Esophagus squamous epithelium (tissue), 5 donors: ENCODE measurements around the gene METTL1. TPM values are rescaled to one million over a fixed set of nuclear protein-coding genes. Genes with fewer than 3 reads are reported as not detected.

Experiments used
- DNase-seq: peaks from one replicate; lab custom pipeline; 2025; lab: John Stamatoyannopoulos, UW
- H3K27ac ChIP-seq, 4 donors: fragments of 200-600 bp; sonication (generic); one replicate each; pipeline ENCODE4 v1.5.1; 2016 to 2019; ENCODE audit warnings: mild to moderate bottlenecking in 1 of 4
- H3K27me3 ChIP-seq, 4 donors: fragments of 200-600 bp; sonication (generic); 1 replicate in 3 of 4; 2 replicates in 1 of 4; pipeline versions ENCODE4 v1.5.1 to v1.6.0; 2017 to 2021; ENCODE audit warnings: antibody characterized with exemption in 1 of 4
- H3K36me3 ChIP-seq, 3 donors: fragments of 200-600 bp; sonication (generic); one replicate each; pipeline ENCODE4 v1.5.1; 2016 to 2019
- H3K4me1 ChIP-seq, 3 donors: fragments of 200-600 bp; sonication (generic); one replicate each; pipeline ENCODE4 v1.5.1; 2017 to 2019
- H3K4me3 ChIP-seq, 4 donors: fragments of 200-600 bp; sonication (generic); 1 replicate in 3 of 4; 2 replicates in 1 of 4; pipeline ENCODE4 v1.5.1; 2016 to 2019; ENCODE audit warnings: mild to moderate bottlenecking in 2 of 4, moderate library complexity in 1 of 4
- H3K9me3 ChIP-seq, 3 donors: fragments of 200-600 bp; sonication (generic); one replicate each; pipeline ENCODE4 v1.5.1; 2016 to 2019
- CTCF ChIP-seq, 6 experiments: fragments of 450-650 bp in 4 of 6; fragments of 200-600 bp in 2 of 6; sonication (generic) in 2 of 6; IDR thresholded peaks; one replicate each; pipeline ENCODE4 v1.5.1; 2016 to 2019; ENCODE audit warnings: antibody characterized with exemption in 6 of 6, mild to moderate bottlenecking in 4 of 6, moderate library complexity in 4 of 6
- POLR2A ChIP-seq, 4 donors: fragments of 450-650 bp; IDR thresholded peaks; one replicate each; pipeline ENCODE4 v1.6.1; 2017; ENCODE audit warnings: antibody characterized with exemption in 4 of 4, mild to moderate bottlenecking in 4 of 4, moderate library complexity in 3 of 4
- WGBS, 2 donors: methylation state at CpG; one replicate each; pipeline ENCODE4 v1.1.5; 2018; 5-methylcytosine and 5-hydroxymethylcytosine counted together
- intact Hi-C: fragments of 100-400 bp; cut with DNase I; formaldehyde crosslinking; loops from one replicate; pipeline ENCODE4 v1.15.0; 2022
- small RNA-seq, 4 donors: library from RNA; depleted of rRNA; stranded (forward); fragments of <200 nt; gene quantifications; one replicate each; pipeline ENCODE3, GENCODE V24; 2016
- total RNA-seq, 4 donors: library from RNA; depleted of rRNA; stranded (reverse); fragments of >200 nt; gene quantifications; one replicate each; pipeline ENCODE4 v1.1.0, GENCODE V29; 2016
- donor health status: DM: yes; HTN: yes; CAD: no.

Gene METTL1
- total RNA-seq, 4 donors from 2014 or later = 6.7 to 16.8 (median 11.8) TPM

GRCh38 chr12:57718641-57719528 is 53.0 kb downstream of the METTL1 start:
- no peak for DNase-seq
- no peak overlapping the region for H3K4me3 ChIP-seq
- intact Hi-C loops = no loop called here
- TF ChIP-seq POLR2A (IDR thresholded peaks at IDR 0.05) = no peak
- no peak for TF ChIP-seq CTCF (IDR thresholded peaks at IDR 0.05)
- H3K27me3 ChIP-seq = no peaks in the 10 kb centered on the region
- H3K36me3 ChIP-seq = peaks cover 16 to 85% (median 58%) of the 10 kb centered on the region in 3 donors
- H3K9me3 ChIP-seq = no peaks in the 10 kb centered on the region
- H3K27ac ChIP-seq = no peak overlapping the region
- H3K4me1 ChIP-seq = no peaks in the 10 kb centered on the region
- 95 to 100% methylated on average over 8 of the region's 15 CpGs for WGBS, 2 donors

Small RNA genes within 50 kb of the gene (small RNA-seq; reads per million reads assigned to genes)
- gene RNU6-1083P = 0 reads per million in 4 donors

Other genes with a start within 250 kb of the METTL1 start
- gene MBD6, start 249.3 kb downstream of the METTL1 start, total RNA-seq = 10 to 100 TPM; 13.8 to 33.2 (median 17.6) TPM
- 100 to 1,000 TPM; 122 to 175 (median 159) TPM for gene DCTN2, start 224.9 kb downstream of the METTL1 start, total RNA-seq
- gene KIF5A, start 222.1 kb downstream of the METTL1 start, total RNA-seq = under 1 TPM in 3 of 4 donors, not detected in 1; 0.15 to 0.22 (median 0.19) TPM
- gene PIP4K2C, start 180.9 kb downstream of the METTL1 start, total RNA-seq = 10 to 100 TPM; 25.2 to 41.7 (median 33.1) TPM
- 10 to 100 TPM in 1 of 4 donors, 1 to 10 TPM in 3; 1.6 to 16.6 (median 5.6) TPM for gene DTX3, start 167.3 kb downstream of the METTL1 start, total RNA-seq
- gene ARHGEF25, start 160.7 kb downstream of the METTL1 start, total RNA-seq = 10 to 100 TPM in 1 of 4 donors, 1 to 10 TPM in 2, under 1 TPM in 1; 0.76 to 27.7 (median 6.2) TPM
- gene B4GALNT1, start 138.9 kb downstream of the METTL1 start, total RNA-seq = under 1 TPM; 0.18 to 0.56 (median 0.23) TPM
- gene OS9, start 78.0 kb downstream of the METTL1 start, total RNA-seq = 100 to 1,000 TPM; 151 to 231 (median 168) TPM
- 1 to 10 TPM in 3 of 4 donors, under 1 TPM in 1; 0.88 to 2.3 (median 1.3) TPM for gene AGAP2, start 33.4 kb downstream of the METTL1 start, total RNA-seq
- gene TSPAN31, start 27.1 kb downstream of the METTL1 start, total RNA-seq = 10 to 100 TPM; 37.2 to 62.5 (median 40.2) TPM
- gene CDK4, start 19.8 kb downstream of the METTL1 start, total RNA-seq = 10 to 100 TPM; 42.8 to 96.9 (median 60.4) TPM
- 1 to 10 TPM; 3.6 to 8.4 (median 5.3) TPM for gene MARCHF9, start 17.0 kb downstream of the METTL1 start, total RNA-seq
- gene CYP27B1, start 5.0 kb downstream of the METTL1 start, total RNA-seq = 1 to 10 TPM in 2 of 4 donors, under 1 TPM in 2; 0.18 to 1.7 (median 1.1) TPM
- 1 to 10 TPM; 2.6 to 7.6 (median 3.7) TPM for gene EEF1AKMT3, start 509 bp upstream of the METTL1 start, total RNA-seq
- 10 to 100 TPM; 18.5 to 37.2 (median 24.7) TPM for gene TSFM, start 10.7 kb upstream of the METTL1 start, total RNA-seq
- 1 to 10 TPM; 1.9 to 3.4 (median 2.5) TPM for gene AVIL, start 46.6 kb upstream of the METTL1 start, total RNA-seq
- 100 to 1,000 TPM in 1 of 4 donors, 10 to 100 TPM in 3; 47.1 to 120 (median 71.7) TPM for gene CTDSP2, start 74.6 kb upstream of the METTL1 start, total RNA-seq
- 10 to 100 TPM in 2 of 4 donors, 1 to 10 TPM in 2; 2.0 to 17.9 (median 8.6) TPM for gene ATP23, start 169.5 kb upstream of the METTL1 start, total RNA-seq